B cell (primary cell): ENCODE results near the gene VENTX. TPM values are rescaled to one million over a fixed set of nuclear protein-coding genes. Genes with fewer than 3 reads are reported as not detected.

Experiments used
- ATAC-seq: fragments of 200-7000 bp; cut with Tn5 transposase; one replicate; pipeline ENCODE4 v1.10.0; 2021; ENCODE audit warnings: low read depth, mild to moderate bottlenecking, moderate number of reproducible peaks, moderate library complexity
- CTCF ChIA-PET: fragments of 350-600 bp; sonication (Branson Sonifier 250); formaldehyde crosslinking; loops from one replicate; lab custom pipeline; 2021; ENCODE audit warnings: antibody characterized with exemption, inconsistent platforms; lab: Charles Lee
- POLR2A ChIA-PET: fragments of 350-600 bp; sonication (Branson Sonifier 250); formaldehyde crosslinking; loops from one replicate; lab custom pipeline; 2021; ENCODE audit warnings: antibody characterized with exemption; lab: Charles Lee
- DNase-seq: peaks from one replicate; pipeline ENCODE4 v3.0.0; 2013
- H2AFZ ChIP-seq: 2 replicates; pipeline ENCODE4 v1.6.1; 2012; ENCODE audit warnings: mild to moderate bottlenecking, low read depth, low read length; ENCODE audit not compliant: insufficient read depth, poor library complexity, severe bottlenecking
- H3K27ac ChIP-seq, 2 donors: 1 replicate in 1 of 2; 2 replicates in 1 of 2; pipeline ENCODE4 v1.5.1; 2012 to 2013; ENCODE audit warnings: low read length in 2 of 2, mild to moderate bottlenecking in 2 of 2, moderate library complexity in 1 of 2
- H3K27me3 ChIP-seq, 4 experiments: fragments of 200-600 bp in 1 of 4; sonication (generic) in 1 of 4; replicated peaks in 1 of 4; 1 replicate in 2 of 4; 2 replicates in 2 of 4; pipeline versions ENCODE4 v1.6.1 to v1.7.0; 2013 to 2016; ENCODE audit warnings: low read length in 3 of 4, mild to moderate bottlenecking in 2 of 4, mixed read lengths in 1 of 4, moderate library complexity in 1 of 4; ENCODE audit not compliant: insufficient read depth in 4 of 4, control insufficient read depth in 3 of 4; ENCODE audit errors: control extremely low read depth in 1 of 4
- H3K36me3 ChIP-seq, 2 experiments: replicated peaks in 1 of 2; 1 replicate in 1 of 2; 2 replicates in 1 of 2; pipeline versions ENCODE4 v1.6.1 to v1.7.1; 2013; ENCODE audit warnings: low read length in 1 of 2; ENCODE audit not compliant: insufficient read depth in 2 of 2, control insufficient read depth in 1 of 2; ENCODE audit errors: control extremely low read depth in 1 of 2, extremely low read depth in 1 of 2
- H3K4me1 ChIP-seq, 2 donors: fragments of 200-600 bp in 1 of 2; sonication (generic) in 1 of 2; 1 replicate in 1 of 2; 2 replicates in 1 of 2; pipeline versions ENCODE4 v1.5.1 to v1.6.1; 2013 to 2017; ENCODE audit warnings: low read length in 2 of 2; ENCODE audit not compliant: control insufficient read depth in 2 of 2, insufficient read depth in 2 of 2
- H3K4me2 ChIP-seq: replicated peaks from 2 replicates; pipeline ENCODE3; 2012; ENCODE audit warnings: mild to moderate bottlenecking, low read depth, low read length; ENCODE audit not compliant: poor library complexity, severe bottlenecking
- H3K4me3 ChIP-seq, 5 experiments: fragments of 200-600 bp in 1 of 5; sonication (generic) in 1 of 5; 1 replicate in 3 of 5; 2 replicates in 2 of 5; pipeline versions ENCODE4 v1.5.1 to v1.7.0; 2011 to 2016; ENCODE audit warnings: low read length in 4 of 5, mild to moderate bottlenecking in 4 of 5, low read depth in 2 of 5, control low read depth in 1 of 5, moderate library complexity in 1 of 5; ENCODE audit not compliant: insufficient read depth in 1 of 5; ENCODE audit errors: control extremely low read depth in 1 of 5, extremely low read depth in 1 of 5
- H3K79me2 ChIP-seq: fragments of 200-600 bp; sonication (generic); one replicate; pipeline ENCODE4 v1.6.0; 2016; ENCODE audit warnings: low read length; ENCODE audit not compliant: control insufficient read depth, insufficient read depth
- H3K9ac ChIP-seq: fragments of 200-600 bp; sonication (generic); 2 replicates; pipeline ENCODE4 v1.6.1; 2017; ENCODE audit warnings: mild to moderate bottlenecking, low read length, moderate library complexity
- H3K9me3 ChIP-seq, 3 donors: one replicate each; pipeline versions ENCODE4 v1.6.1 to v1.7.1; 2013; ENCODE audit warnings: low read length in 2 of 3; ENCODE audit not compliant: control insufficient read depth in 2 of 3, insufficient read depth in 1 of 3; ENCODE audit errors: control extremely low read depth in 1 of 3
- H4K20me1 ChIP-seq: 2 replicates; pipeline ENCODE4 v1.6.0; 2012; ENCODE audit warnings: mild to moderate bottlenecking, low read length; ENCODE audit not compliant: insufficient read depth, control insufficient read depth, poor library complexity, severe bottlenecking
- H3K27ac Mint-ChIP-seq: one replicate; pipeline ENCODE4 v1.8.0; 2021; ENCODE audit warnings: mixed read lengths
- H3K27me3 Mint-ChIP-seq: one replicate; pipeline ENCODE4 v1.8.0; 2021; ENCODE audit warnings: mixed read lengths
- H3K4me1 Mint-ChIP-seq: one replicate; pipeline ENCODE4 v1.8.0; 2021; ENCODE audit warnings: mixed read lengths
- H3K4me3 Mint-ChIP-seq: one replicate; pipeline ENCODE4 v1.8.0; 2021; ENCODE audit warnings: mixed read lengths
- H3K9me3 Mint-ChIP-seq: one replicate; pipeline ENCODE4 v1.8.0; 2022; ENCODE audit warnings: mixed read lengths; ENCODE audit not compliant: insufficient read depth
- EZH2 ChIP-seq: IDR thresholded peaks from 2 replicates; pipeline ENCODE4 v1.6.1; 2012; ENCODE audit warnings: borderline replicate concordance, low read depth, mild to moderate bottlenecking, moderate library complexity, low read length; ENCODE audit not compliant: insufficient read depth, poor library complexity, severe bottlenecking
- WGBS: methylation state at CpG from one replicate; pipeline ENCODE4 v1.1.5; 2013; ENCODE audit warnings: missing lambda C conversion rate; ENCODE audit not compliant: insufficient coverage; 5-methylcytosine and 5-hydroxymethylcytosine counted together
- intact Hi-C: fragments of 100-400 bp; cut with micrococcal nuclease; formaldehyde crosslinking; loops from one replicate; pipeline ENCODE4 v1.10.0; 2022
- polyA plus RNA-seq: library from polyadenylated mRNA; depleted of rRNA; stranded (reverse); fragments of >200 nt; gene quantifications from 2 replicates; pipeline ENCODE4 v1.2.3, GENCODE V29; 2012
- total RNA-seq, 2 donors: library from RNA; stranded (reverse); fragments of 120-200 nt in 1 of 2; gene quantifications; 1 replicate in 1 of 2; 2 replicates in 1 of 2; pipeline versions ENCODE4 v1.2.3 to v1.2.4, GENCODE V29; 2013 to 2022
- TF ChIP-seq, protein P1 (sequence below): fragments of 200-600 bp; IDR thresholded peaks from one replicate; pipeline ENCODE4 v1.8.0; 2022; ENCODE audit warnings: antibody characterized with exemption, mild to moderate bottlenecking

Gene VENTX
- total and polyA plus RNA-seq, 2 donors (not counting 1 experiment from before 2014, with no cell fraction given), result 0.82 TPM; not detected in 1

- Histone ChIP-seq H3K4me3 (no peak overlapping the region), H3K27ac (no peak overlapping the region), H4K20me1 (no peaks in the 10 kb centered on the region), H3K9ac (no peak overlapping the region), H3K4me2 (no peak overlapping the region), H3K36me3 (no peaks in the 10 kb centered on the region), H3K79me2 (no peaks in the 10 kb centered on the region), H3K27me3 (no peaks in the 10 kb centered on the region), H3K9me3 (no peaks in the 10 kb centered on the region), H2AFZ (no peak overlapping the region), H3K4me1 (no peaks in the 10 kb centered on the region)
- intact Hi-C loops, result no loop called here
- H3K4me3 Mint-ChIP-seq, result no peak overlapping the region
- ChIA-PET CTCF (no interaction called here), POLR2A (no interaction called here)
- no peaks in the 10 kb centered on the region for H3K4me1 Mint-ChIP-seq
- WGBS, result 88% methylated on average over 46 of the region's 62 CpGs
- ATAC-seq, result no peak
- TF ChIP-seq, protein P1, sequence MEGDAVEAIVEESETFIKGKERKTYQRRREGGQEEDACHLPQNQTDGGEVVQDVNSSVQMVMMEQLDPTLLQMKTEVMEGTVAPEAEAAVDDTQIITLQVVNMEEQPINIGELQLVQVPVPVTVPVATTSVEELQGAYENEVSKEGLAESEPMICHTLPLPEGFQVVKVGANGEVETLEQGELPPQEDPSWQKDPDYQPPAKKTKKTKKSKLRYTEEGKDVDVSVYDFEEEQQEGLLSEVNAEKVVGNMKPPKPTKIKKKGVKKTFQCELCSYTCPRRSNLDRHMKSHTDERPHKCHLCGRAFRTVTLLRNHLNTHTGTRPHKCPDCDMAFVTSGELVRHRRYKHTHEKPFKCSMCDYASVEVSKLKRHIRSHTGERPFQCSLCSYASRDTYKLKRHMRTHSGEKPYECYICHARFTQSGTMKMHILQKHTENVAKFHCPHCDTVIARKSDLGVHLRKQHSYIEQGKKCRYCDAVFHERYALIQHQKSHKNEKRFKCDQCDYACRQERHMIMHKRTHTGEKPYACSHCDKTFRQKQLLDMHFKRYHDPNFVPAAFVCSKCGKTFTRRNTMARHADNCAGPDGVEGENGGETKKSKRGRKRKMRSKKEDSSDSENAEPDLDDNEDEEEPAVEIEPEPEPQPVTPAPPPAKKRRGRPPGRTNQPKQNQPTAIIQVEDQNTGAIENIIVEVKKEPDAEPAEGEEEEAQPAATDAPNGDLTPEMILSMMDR, result no peak
- TF ChIP-seq EZH2, result no peak
- H3K27ac Mint-ChIP-seq, result no peak overlapping the region
- no peaks in the 10 kb centered on the region for H3K27me3 Mint-ChIP-seq
- DNase-seq, result no peak
- no peaks in the 10 kb centered on the region for H3K9me3 Mint-ChIP-seq
These were observed 34.6 kb upstream of the VENTX start for GRCh38 chr10:133202778-133203651.

GRCh38 chr10:133203652-133204195 lies 33.9 kb upstream of the VENTX start:
- CTCF ChIA-PET, result no interaction called here
- Histone ChIP-seq H4K20me1 (no peaks in the 10 kb centered on the region), H3K79me2 (no peaks in the 10 kb centered on the region), H3K9ac (no peak overlapping the region), H3K27me3 (no peaks in the 10 kb centered on the region), H3K9me3 (peaks cover 0 to under 1% (median 0%) of the 10 kb centered on the region in 3 donors), H3K4me1 (no peaks in the 10 kb centered on the region), H3K4me3 (no peak overlapping the region), H3K36me3 (no peaks in the 10 kb centered on the region), H3K27ac (no peak overlapping the region), H3K4me2 (no peak overlapping the region), H2AFZ (no peak overlapping the region)
- Mint-ChIP-seq H3K27me3 (no peaks in the 10 kb centered on the region), H3K4me3 (no peak overlapping the region), H3K9me3 (no peaks in the 10 kb centered on the region), H3K4me1 (no peaks in the 10 kb centered on the region), H3K27ac (no peak overlapping the region)
- ATAC-seq, result no peak
- POLR2A ChIA-PET, result no interaction called here
- DNase-seq, result no peak
- WGBS, result 93% methylated on average over 26 of the region's 31 CpGs
- TF ChIP-seq, protein P1, result no peak
- no peak for TF ChIP-seq EZH2
- intact Hi-C loops, result no loop called here
